Naive thymus-derived CD4-positive, alpha-beta T cell (primary cell): ENCODE results near the gene FNDC1. TPM values are rescaled to one million over a fixed set of nuclear protein-coding genes. Genes with fewer than 3 reads are reported as not detected.

Source experiments
- ATAC-seq: fragments of 150-1000 bp; cut with Tn5 transposase; 2 replicates; pipeline ENCODE4 v1.10.0; 2021; ENCODE audit warnings: mild to moderate bottlenecking, moderate library complexity
- CTCF ChIA-PET: fragments of 350-600 bp; sonication (Branson Sonifier 250); formaldehyde crosslinking; loops from one replicate; lab custom pipeline; 2021; ENCODE audit warnings: antibody characterized with exemption; lab: Charles Lee
- POLR2A ChIA-PET: fragments of 350-600 bp; sonication (Branson Sonifier 250); formaldehyde crosslinking; loops from one replicate; lab custom pipeline; 2021; ENCODE audit warnings: antibody characterized with exemption, inconsistent platforms; lab: Charles Lee
- DNase-seq, 9 donors: peaks; one replicate each; pipeline versions ENCODE4 v3.0.0 to v3.0.0-alpha.2; 2020 to 2022; ENCODE audit warnings: mixed read lengths in 1 of 9
- H3K27ac ChIP-seq: one replicate; pipeline ENCODE4 v1.7.0; 2013; ENCODE audit warnings: mild to moderate bottlenecking, low read depth, low read length, moderate library complexity
- H3K27me3 ChIP-seq, 2 donors: one replicate each; pipeline ENCODE4 v1.7.0; 2013; ENCODE audit warnings: low read length in 2 of 2, mild to moderate bottlenecking in 2 of 2, moderate library complexity in 2 of 2; ENCODE audit not compliant: control insufficient read depth in 2 of 2, insufficient read depth in 2 of 2
- H3K36me3 ChIP-seq, 3 experiments: 1 replicate in 2 of 3; 2 replicates in 1 of 3; pipeline ENCODE4 v1.7.0; 2013; ENCODE audit warnings: low read length in 3 of 3, mild to moderate bottlenecking in 3 of 3, moderate library complexity in 1 of 3; ENCODE audit not compliant: insufficient read depth in 3 of 3, control insufficient read depth in 2 of 3
- H3K4me1 ChIP-seq, 2 donors: one replicate each; pipeline ENCODE4 v1.7.0; 2013; ENCODE audit warnings: low read length in 2 of 2, mild to moderate bottlenecking in 2 of 2, moderate library complexity in 1 of 2; ENCODE audit not compliant: control insufficient read depth in 2 of 2, insufficient read depth in 2 of 2
- H3K4me3 ChIP-seq: 2 replicates; pipeline ENCODE4 v1.7.0; 2013; ENCODE audit warnings: mild to moderate bottlenecking, low read length
- H3K9me3 ChIP-seq, 3 experiments: 1 replicate in 2 of 3; 2 replicates in 1 of 3; pipeline ENCODE4 v1.7.0; 2013; ENCODE audit warnings: low read length in 3 of 3; ENCODE audit not compliant: control insufficient read depth in 2 of 3
- H3K27ac Mint-ChIP-seq, 9 donors: one replicate each; pipeline ENCODE4 v1.8.0; 2020 to 2022; ENCODE audit warnings: mixed read lengths in 9 of 9, mild to moderate bottlenecking in 8 of 9, moderate library complexity in 5 of 9, inconsistent platforms in 2 of 9
- H3K27me3 Mint-ChIP-seq, 5 donors: one replicate each; pipeline ENCODE4 v1.8.0; 2021 to 2022; ENCODE audit warnings: mixed read lengths in 5 of 5, mild to moderate bottlenecking in 1 of 5
- H3K36me3 Mint-ChIP-seq, 5 donors: one replicate each; pipeline ENCODE4 v1.8.0; 2020 to 2022; ENCODE audit warnings: mixed read lengths in 5 of 5, mild to moderate bottlenecking in 3 of 5, inconsistent platforms in 1 of 5
- H3K4me1 Mint-ChIP-seq, 7 donors: one replicate each; pipeline ENCODE4 v1.8.0; 2020 to 2022; ENCODE audit warnings: mixed read lengths in 7 of 7, mild to moderate bottlenecking in 3 of 7, inconsistent platforms in 1 of 7
- H3K4me3 Mint-ChIP-seq, 10 donors: one replicate each; pipeline ENCODE4 v1.8.0; 2020 to 2022; ENCODE audit warnings: mild to moderate bottlenecking in 10 of 10, mixed read lengths in 10 of 10, moderate library complexity in 6 of 10, inconsistent platforms in 2 of 10
- H3K9me3 Mint-ChIP-seq, 11 donors: one replicate each; pipeline ENCODE4 v1.8.0; 2020 to 2022; ENCODE audit warnings: mixed read lengths in 11 of 11, mild to moderate bottlenecking in 4 of 11, inconsistent platforms in 1 of 11, moderate library complexity in 1 of 11
- intact Hi-C, 2 donors: fragments of 100-400 bp; cut with micrococcal nuclease; formaldehyde crosslinking; loops; one replicate each; pipeline ENCODE4 v1.15.1; 2023
- polyA plus RNA-seq, 2 donors: library from polyadenylated mRNA; unstranded; fragments of 300-500 nt; fragmentation: Illumina TruSeq; gene quantifications; one replicate each; pipeline ENCODE4 v1.2.3, GENCODE V29; 2021
- total RNA-seq, 6 experiments: library from RNA in 5 of 6; stranded (reverse) in 5 of 6; gene quantifications; 1 replicate in 5 of 6; 2 replicates in 1 of 6; pipeline ENCODE4 v1.2.3 and lab custom pipeline; 2021 to 2026

The FNDC1 gene
- total and polyA plus RNA-seq, 7 experiments from 2014 or later, result not detected

DNA sequence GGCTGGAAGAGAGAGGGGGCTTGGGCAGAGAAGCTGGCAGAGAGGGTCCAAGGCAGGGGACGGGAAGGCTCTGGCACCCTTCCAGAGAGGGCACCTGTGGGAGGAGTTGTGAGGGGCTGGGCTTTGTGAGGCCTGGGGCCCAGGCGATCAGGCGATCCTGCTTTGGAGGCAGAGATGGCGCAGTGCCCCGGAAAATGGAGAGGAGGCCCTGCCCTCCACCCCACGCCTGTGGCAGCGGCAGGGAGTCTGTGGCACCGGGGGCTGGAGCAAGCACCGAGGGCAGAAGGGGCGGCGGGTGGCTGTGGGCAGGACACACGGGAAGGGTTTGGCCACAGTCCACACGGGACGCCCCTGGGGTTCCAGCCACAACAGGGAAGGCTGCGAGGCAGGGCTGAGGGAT is 36.5 kb upstream of the FNDC1 start:
- intact Hi-C loops, result loop anchor here in 1 of 2 donors (5.0 to 10.0 kb wide), 2 partner anchors 338 to 920 kb away; no protein-coding TSS in a partner anchor
- Histone ChIP-seq H3K36me3 (no peaks in the 10 kb centered on the region), H3K27me3 (no peaks in the 10 kb centered on the region), H3K9me3 (no peaks in the 10 kb centered on the region), H3K4me1 (no peaks in the 10 kb centered on the region), H3K4me3 (no peak overlapping the region), H3K27ac (no peak overlapping the region)
- DNase-seq (no peak), ATAC-seq (no peak)
- peaks cover 0 to 9% (median 0%) of the 10 kb centered on the region in 7 donors for H3K4me1 Mint-ChIP-seq
- POLR2A ChIA-PET, result interaction anchor here (0.7 kb wide), 1 partner anchor 22 kb away, joined by 4 read pairs; no protein-coding TSS in a partner anchor
- peaks cover 0 to 22% (median 0%) of the 10 kb centered on the region in 5 donors for H3K27me3 Mint-ChIP-seq
- peak overlapping the region in 1 of 9 donors; percentile 57 for H3K27ac Mint-ChIP-seq
- no peak overlapping the region for H3K4me3 Mint-ChIP-seq
- no peaks in the 10 kb centered on the region for H3K9me3 Mint-ChIP-seq
- CTCF ChIA-PET, result interaction anchor here (0.7 to 6.4 kb wide), 6 partner anchors 17 to 589 kb away, joined by 3 to 159 read pairs (median 4); no protein-coding TSS in a partner anchor
- no peaks in the 10 kb centered on the region for H3K36me3 Mint-ChIP-seq

GRCh38 chr6:159134701-159135364 is 34.4 kb upstream of the FNDC1 start:
- ChIA-PET POLR2A (interaction anchor here (1.0 to 3.9 kb wide), 6 partner anchors 28 to 126 kb away, joined by 4 to 24 read pairs (median 4); no protein-coding TSS in a partner anchor), CTCF (interaction anchor here (0.7 to 6.4 kb wide), 32 partner anchors 8 to 1321 kb away, joined by 3 to 159 read pairs (median 5); partner anchors contain the start of genes RSPH3 and TAGAP)
- no peaks in the 10 kb centered on the region for H3K27me3 ChIP-seq
- Mint-ChIP-seq H3K4me1 (peaks cover 0 to 9% (median 0%) of the 10 kb centered on the region in 7 donors), H3K36me3 (no peaks in the 10 kb centered on the region), H3K27me3 (peaks cover 0 to 42% (median 7%) of the 10 kb centered on the region in 5 donors), H3K4me3 (no peak overlapping the region), H3K9me3 (no peaks in the 10 kb centered on the region), H3K27ac (no peak overlapping the region)
- peak; percentile 46 to 77 (median 68) for DNase-seq
- no peaks in the 10 kb centered on the region for H3K9me3 ChIP-seq
- H3K27ac ChIP-seq, result no peak overlapping the region
- intact Hi-C loops, result loop anchor here (1.0 to 10.0 kb wide), 9 partner anchors 28 to 923 kb away; no protein-coding TSS in a partner anchor
- H3K36me3 ChIP-seq, result no peaks in the 10 kb centered on the region
- H3K4me3 ChIP-seq, result no peak overlapping the region
- no peaks in the 10 kb centered on the region for H3K4me1 ChIP-seq
- peak; percentile 96 for ATAC-seq

GRCh38 chr6:159137676-159138075 is 31.5 kb upstream of the FNDC1 start:
- Mint-ChIP-seq H3K4me1 (peaks cover 0 to 9% (median 0%) of the 10 kb centered on the region in 7 donors), H3K4me3 (no peak overlapping the region), H3K36me3 (peaks cover 0 to 4% (median 0%) of the 10 kb centered on the region in 5 donors), H3K27me3 (peaks cover 0 to 45% (median 7%) of the 10 kb centered on the region in 5 donors), H3K9me3 (peaks cover 0 to 8% (median 0%) of the 10 kb centered on the region in 11 donors), H3K27ac (no peak overlapping the region)
- H3K4me1 ChIP-seq, result no peaks in the 10 kb centered on the region
- POLR2A ChIA-PET, result no interaction called here
- intact Hi-C loops, result loop anchor here in 1 of 2 donors (10.0 kb wide), 1 partner anchor 343 kb away; no protein-coding TSS in a partner anchor
- H3K27me3 ChIP-seq, result no peaks in the 10 kb centered on the region
- H3K36me3 ChIP-seq, result no peaks in the 10 kb centered on the region
- no peak overlapping the region for H3K27ac ChIP-seq
- ATAC-seq (no peak), DNase-seq (no peak)
- CTCF ChIA-PET, result interaction anchor here (0.6 to 6.4 kb wide), 4 partner anchors 23 to 126 kb away, joined by 4 to 159 read pairs (median 5); partner anchors contain the start of gene TAGAP
- no peak overlapping the region for H3K4me3 ChIP-seq
- no peaks in the 10 kb centered on the region for H3K9me3 ChIP-seq

DNA sequence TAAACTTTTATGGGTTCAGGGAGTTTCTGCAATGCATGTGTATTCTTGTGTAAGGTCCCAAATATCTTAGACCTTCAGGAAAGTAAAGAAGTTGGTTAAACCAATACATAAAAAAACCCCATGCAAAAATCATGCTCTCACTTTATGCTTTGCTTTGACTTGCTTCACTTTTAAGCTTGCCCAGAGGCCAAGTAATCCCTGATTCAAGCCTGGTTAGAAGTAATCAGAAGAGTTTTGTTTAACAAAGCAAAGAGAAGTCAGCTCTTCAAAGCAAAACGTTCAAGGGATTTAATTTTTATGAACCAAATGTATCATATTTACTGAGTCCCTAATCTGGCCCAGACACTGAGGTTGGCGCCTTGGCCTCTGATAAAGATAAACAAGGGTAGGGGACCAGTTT is 26.7 kb upstream of the FNDC1 start:
- Histone ChIP-seq H3K27ac (no peak overlapping the region), H3K9me3 (no peaks in the 10 kb centered on the region), H3K27me3 (no peaks in the 10 kb centered on the region), H3K36me3 (no peaks in the 10 kb centered on the region), H3K4me1 (no peaks in the 10 kb centered on the region), H3K4me3 (no peak overlapping the region)
- ChIA-PET CTCF (interaction anchor here (1.7 to 1.9 kb wide), 2 partner anchors 8 to 38 kb away, joined by 4 to 7 read pairs; no protein-coding TSS in a partner anchor), POLR2A (no interaction called here)
- DNase-seq (no peak), ATAC-seq (no peak)
- intact Hi-C loops, result no loop called here
- no peak overlapping the region for H3K27ac Mint-ChIP-seq
- peaks cover 0 to 4% (median 0%) of the 10 kb centered on the region in 5 donors for H3K36me3 Mint-ChIP-seq
- peaks cover 0 to 51% (median 7%) of the 10 kb centered on the region in 5 donors for H3K27me3 Mint-ChIP-seq
- H3K4me1 Mint-ChIP-seq, result no peaks in the 10 kb centered on the region
- H3K9me3 Mint-ChIP-seq, result peaks cover 0 to 8% (median 0%) of the 10 kb centered on the region in 11 donors
- H3K4me3 Mint-ChIP-seq, result no peak overlapping the region

- peaks cover 2 to 8% (median 7%) of the 10 kb centered on the region in 7 donors for H3K4me1 Mint-ChIP-seq
- intact Hi-C loops, result no loop called here
These were observed 20.6 kb upstream of the FNDC1 start for GRCh38 chr6:159148641-159149040.

DNA sequence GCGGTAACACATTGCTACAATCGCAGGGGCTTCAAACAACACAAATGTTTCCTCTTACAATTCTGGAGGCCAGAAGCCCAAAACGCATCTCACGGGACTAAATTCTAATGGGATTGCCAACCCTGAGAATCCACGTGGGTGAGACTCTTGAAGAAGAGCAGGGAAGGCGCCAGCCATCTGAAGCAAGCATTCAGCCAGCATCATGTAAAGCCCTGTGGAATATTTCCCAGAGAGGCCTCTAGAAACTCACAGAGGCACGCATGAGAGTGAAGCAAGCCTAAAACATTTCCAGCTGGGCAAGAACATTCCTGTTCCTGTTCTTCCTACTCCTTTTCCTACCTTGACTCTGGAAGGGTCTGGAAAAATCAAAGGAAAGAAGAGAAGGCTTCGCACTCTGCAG is 19.6 kb upstream of the FNDC1 start:
- POLR2A ChIA-PET, result no interaction called here
- no peaks in the 10 kb centered on the region for H3K4me1 ChIP-seq
- no peaks in the 10 kb centered on the region for H3K9me3 ChIP-seq
- intact Hi-C loops, result no loop called here
- CTCF ChIA-PET, result interaction anchor here (1.0 to 2.0 kb wide), 2 partner anchors 9 to 15 kb away, joined by 3 to 5 read pairs; no protein-coding TSS in a partner anchor
- no peak overlapping the region for H3K4me3 ChIP-seq
- H3K4me3 Mint-ChIP-seq, result no peak overlapping the region
- no peak overlapping the region for H3K27ac Mint-ChIP-seq
- H3K27me3 ChIP-seq, result no peaks in the 10 kb centered on the region
- H3K27me3 Mint-ChIP-seq, result peaks cover 0 to 37% (median 6%) of the 10 kb centered on the region in 5 donors
- no peak for DNase-seq
- H3K4me1 Mint-ChIP-seq, result peaks cover 2 to 8% (median 7%) of the 10 kb centered on the region in 7 donors
- no peaks in the 10 kb centered on the region for H3K36me3 ChIP-seq
- ATAC-seq, result no peak
- peaks cover 0 to 2% (median 0%) of the 10 kb centered on the region in 11 donors for H3K9me3 Mint-ChIP-seq
- H3K27ac ChIP-seq, result no peak overlapping the region
- no peaks in the 10 kb centered on the region for H3K36me3 Mint-ChIP-seq

More at GRCh38 chr6:159148641-159149040, 20.6 kb upstream of the FNDC1 start:
- Histone ChIP-seq H3K4me1 (no peaks in the 10 kb centered on the region), H3K27me3 (no peaks in the 10 kb centered on the region), H3K4me3 (no peak overlapping the region), H3K9me3 (no peaks in the 10 kb centered on the region), H3K36me3 (no peaks in the 10 kb centered on the region), H3K27ac (no peak overlapping the region)
- Mint-ChIP-seq H3K27me3 (peaks cover 0 to 38% (median 6%) of the 10 kb centered on the region in 5 donors), H3K36me3 (no peaks in the 10 kb centered on the region), H3K9me3 (peaks cover 0 to 2% (median 0%) of the 10 kb centered on the region in 11 donors), H3K4me3 (no peak overlapping the region), H3K27ac (no peak overlapping the region)
- ATAC-seq (no peak), DNase-seq (no peak)
- POLR2A ChIA-PET, result no interaction called here
- CTCF ChIA-PET, result no interaction called here
